ENCODE measurements around the gene ANKRD18A. TPM values are rescaled to one million over a fixed set of nuclear protein-coding genes. Genes with fewer than 3 reads are reported as not detected.

Gene ANKRD18A
- total RNA-seq, 1 experiment from 2014 or later, result 3.4 TPM

GRCh38 chr9:38626006-38626405, 5.6 kb upstream of the ANKRD18A start:
- no peak overlapping the region for H3K4me3 ChIP-seq (ENCODE audit: low read length)
- H2AFZ ChIP-seq (ENCODE audit: low read length), result no peak overlapping the region
- intact Hi-C loops (cut with micrococcal nuclease), result loop anchor here (10.0 kb wide), 1 partner anchor 49 kb away; no protein-coding TSS in a partner anchor
- DNase-seq (no peak), ATAC-seq (no peak)
- TF ChIP-seq EZH2 (IDR thresholded peaks at IDR 0.05; ENCODE audit: low read length, unreplicated experiment), result no peak
- TF ChIP-seq, protein P1, sequence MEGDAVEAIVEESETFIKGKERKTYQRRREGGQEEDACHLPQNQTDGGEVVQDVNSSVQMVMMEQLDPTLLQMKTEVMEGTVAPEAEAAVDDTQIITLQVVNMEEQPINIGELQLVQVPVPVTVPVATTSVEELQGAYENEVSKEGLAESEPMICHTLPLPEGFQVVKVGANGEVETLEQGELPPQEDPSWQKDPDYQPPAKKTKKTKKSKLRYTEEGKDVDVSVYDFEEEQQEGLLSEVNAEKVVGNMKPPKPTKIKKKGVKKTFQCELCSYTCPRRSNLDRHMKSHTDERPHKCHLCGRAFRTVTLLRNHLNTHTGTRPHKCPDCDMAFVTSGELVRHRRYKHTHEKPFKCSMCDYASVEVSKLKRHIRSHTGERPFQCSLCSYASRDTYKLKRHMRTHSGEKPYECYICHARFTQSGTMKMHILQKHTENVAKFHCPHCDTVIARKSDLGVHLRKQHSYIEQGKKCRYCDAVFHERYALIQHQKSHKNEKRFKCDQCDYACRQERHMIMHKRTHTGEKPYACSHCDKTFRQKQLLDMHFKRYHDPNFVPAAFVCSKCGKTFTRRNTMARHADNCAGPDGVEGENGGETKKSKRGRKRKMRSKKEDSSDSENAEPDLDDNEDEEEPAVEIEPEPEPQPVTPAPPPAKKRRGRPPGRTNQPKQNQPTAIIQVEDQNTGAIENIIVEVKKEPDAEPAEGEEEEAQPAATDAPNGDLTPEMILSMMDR (conservative IDR thresholded peaks at IDR 0.05; ENCODE audit: low read depth, low read length), result no peak
- no peak for TF ChIP-seq EZH2phosphoT487 (IDR thresholded peaks at IDR 0.05; ENCODE audit: borderline replicate concordance, low read length)
- H3K27me3 ChIP-seq (ENCODE audit: low read length), result no peaks in the 10 kb centered on the region
- H4K20me1 ChIP-seq (ENCODE audit: low read length), result no peaks in the 10 kb centered on the region
- H3K4me1 ChIP-seq (ENCODE audit: insufficient read depth, low read length), result peaks cover 4% of the 10 kb centered on the region; the same call in 1 of the 2 replicates
- no peaks in the 10 kb centered on the region for H3K36me3 ChIP-seq (ENCODE audit: low read depth, low read length)
- ChIA-PET POLR2A (ENCODE audit: unreplicated experiment) (no interaction called here), CTCF (no interaction called here)
- H3K79me2 ChIP-seq (ENCODE audit: low read length), result peaks cover 15% of the 10 kb centered on the region
- no TSS peak for BruUV-seq (replicated peaks)
- H3F3A ChIP-seq (ENCODE audit: low read length, unreplicated experiment), result no peaks in the 10 kb centered on the region
- H3K9ac ChIP-seq (ENCODE audit: low read length), result no peak overlapping the region
- no peaks in the 10 kb centered on the region for H3K9me2 ChIP-seq (replicated peaks; ENCODE audit: low read length)
- no peak overlapping the region for H3K4me2 ChIP-seq (ENCODE audit: low read length)
- H3K27ac ChIP-seq (ENCODE audit: low read length), result no peak overlapping the region
- H3K9me3 ChIP-seq (ENCODE audit: low read length), result no peaks in the 10 kb centered on the region

GRCh38 chr9:38622951-38623350, 2.6 kb upstream of the ANKRD18A start:
- Histone ChIP-seq H3K27ac (ENCODE audit: low read length) (no peak overlapping the region), H3F3A (ENCODE audit: low read length, unreplicated experiment) (no peaks in the 10 kb centered on the region), H3K27me3 (ENCODE audit: low read length) (no peaks in the 10 kb centered on the region), H3K36me3 (ENCODE audit: low read depth, low read length) (no peaks in the 10 kb centered on the region), H2AFZ (ENCODE audit: low read length) (peak overlapping the region; percentile 89), H3K9me3 (ENCODE audit: low read length) (no peaks in the 10 kb centered on the region), H3K9ac (ENCODE audit: low read length) (peak overlapping the region; percentile 56), H3K4me1 (ENCODE audit: insufficient read depth, low read length) (peaks cover 4% of the 10 kb centered on the region; the same call in 1 of the 2 replicates), H3K4me3 (ENCODE audit: low read length) (peak overlapping the region; percentile 82), H3K4me2 (ENCODE audit: low read length) (peak overlapping the region; percentile 96), H3K79me2 (ENCODE audit: low read length) (peaks cover 23% of the 10 kb centered on the region), H3K9me2 (replicated peaks; ENCODE audit: low read length) (no peaks in the 10 kb centered on the region), H4K20me1 (ENCODE audit: low read length) (no peaks in the 10 kb centered on the region)
- ChIA-PET POLR2A (ENCODE audit: unreplicated experiment) (no interaction called here), CTCF (no interaction called here)
- ATAC-seq (no peak), DNase-seq (no peak)
- intact Hi-C loops (cut with micrococcal nuclease), result loop anchor here (10.0 kb wide), 1 partner anchor 52 kb away; no protein-coding TSS in a partner anchor
- TF ChIP-seq EZH2phosphoT487 (IDR thresholded peaks at IDR 0.05; ENCODE audit: borderline replicate concordance, low read length), result no peak
- no peak for TF ChIP-seq EZH2 (IDR thresholded peaks at IDR 0.05; ENCODE audit: low read length, unreplicated experiment)
- TF ChIP-seq, protein P1 (conservative IDR thresholded peaks at IDR 0.05; ENCODE audit: low read depth, low read length), result no peak
- no TSS peak for BruUV-seq (replicated peaks)

DNA sequence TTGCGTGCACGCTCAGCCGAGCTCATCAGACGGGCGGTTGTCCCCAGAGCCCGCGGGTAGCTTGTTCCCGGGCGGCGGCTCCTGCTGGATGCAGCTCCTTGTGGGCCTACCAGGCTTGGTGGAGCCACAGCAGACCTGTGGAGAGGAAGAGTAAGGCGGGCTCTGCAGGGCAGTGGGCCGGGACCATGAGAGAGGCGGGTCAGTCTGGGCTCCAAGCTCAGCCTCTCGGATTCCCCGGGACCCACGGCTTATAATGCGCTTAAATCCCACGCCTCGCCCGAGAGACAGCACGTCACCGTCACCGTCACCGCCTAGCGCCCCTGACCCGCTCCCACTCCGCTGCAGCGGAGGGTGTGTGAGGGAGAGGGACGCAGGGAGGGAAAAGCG, 1.9 kb upstream of the ANKRD18A start:
- Histone ChIP-seq H3K4me3 (ENCODE audit: low read length) (peak overlapping the region; percentile 82), H3K36me3 (ENCODE audit: low read depth, low read length) (no peaks in the 10 kb centered on the region), H3K9me2 (replicated peaks; ENCODE audit: low read length) (no peaks in the 10 kb centered on the region), H3K4me2 (ENCODE audit: low read length) (peak overlapping the region; percentile 96), H2AFZ (ENCODE audit: low read length) (peak overlapping the region; percentile 89), H3K27me3 (ENCODE audit: low read length) (no peaks in the 10 kb centered on the region), H3K9ac (ENCODE audit: low read length) (peak overlapping the region; percentile 56), H3K4me1 (ENCODE audit: insufficient read depth, low read length) (peaks cover 4% of the 10 kb centered on the region; the same call in 1 of the 2 replicates), H3K27ac (ENCODE audit: low read length) (0 out of 2 replicates have a peak overlapping the region, but pooled peaks have one; percentile 4), H3F3A (ENCODE audit: low read length, unreplicated experiment) (no peaks in the 10 kb centered on the region), H3K9me3 (ENCODE audit: low read length) (no peaks in the 10 kb centered on the region), H4K20me1 (ENCODE audit: low read length) (no peaks in the 10 kb centered on the region), H3K79me2 (ENCODE audit: low read length) (peaks cover 23% of the 10 kb centered on the region)
- no peak for TF ChIP-seq EZH2 (IDR thresholded peaks at IDR 0.05; ENCODE audit: low read length, unreplicated experiment)
- TF ChIP-seq, protein P1 (conservative IDR thresholded peaks at IDR 0.05; ENCODE audit: low read depth, low read length), result no peak
- no peak for TF ChIP-seq EZH2phosphoT487 (IDR thresholded peaks at IDR 0.05; ENCODE audit: borderline replicate concordance, low read length)
- intact Hi-C loops (cut with micrococcal nuclease), result loop anchor here (10.0 kb wide), 1 partner anchor 53 kb away; no protein-coding TSS in a partner anchor
- BruUV-seq (replicated peaks), result no TSS peak
- DNase-seq (peak; percentile 59), ATAC-seq (peak; percentile 53)
- ChIA-PET CTCF (interaction anchor here (0.6 kb wide), 1 partner anchor 21 kb away, joined by 3 read pairs; no protein-coding TSS in a partner anchor), POLR2A (ENCODE audit: unreplicated experiment) (interaction anchor here (0.6 kb wide), 1 partner anchor 102 kb away, joined by 10 read pairs; no protein-coding TSS in a partner anchor)

Data from PC-3 (cell line).